Fibroblast of skin of scalp (primary cell): ENCODE measurements around the gene KLHL29.
A peak's percentile ranks its signal among the peaks of the same experiment; 100 is the strongest.

Source experiments
- DNase-seq: peaks from one replicate; pipeline ENCODE4 v3.0.0-alpha.2; 2013

Gene KLHL29

DNA sequence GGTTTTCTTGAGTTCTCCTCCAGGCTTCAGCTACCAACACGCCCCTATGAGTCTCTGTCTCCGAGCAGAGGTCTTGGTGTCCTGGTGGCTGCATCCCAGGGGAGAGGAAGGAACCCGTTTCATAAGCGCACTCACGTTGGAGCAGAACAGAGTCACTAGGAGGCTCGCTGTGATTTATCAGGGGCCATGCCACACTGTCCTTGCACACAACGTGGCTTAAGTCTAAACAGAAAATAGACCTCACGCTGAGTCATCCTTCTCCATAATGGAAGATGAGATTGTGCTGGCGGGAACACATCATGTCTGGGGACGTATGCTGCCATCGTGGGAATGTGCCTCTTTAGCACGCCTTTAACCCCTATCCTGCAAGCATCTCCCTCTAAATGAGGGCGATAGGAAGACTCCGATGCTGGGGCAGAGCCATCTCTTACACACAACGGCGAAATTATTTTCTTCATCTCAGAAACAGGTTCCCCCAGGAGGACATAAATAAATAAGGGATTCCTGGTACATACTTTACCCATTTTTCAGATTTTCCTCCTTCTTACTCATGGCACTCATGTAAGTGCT, 211.4 kb downstream of the KLHL29 start:
- peak; percentile 31 for DNase-seq

DNA sequence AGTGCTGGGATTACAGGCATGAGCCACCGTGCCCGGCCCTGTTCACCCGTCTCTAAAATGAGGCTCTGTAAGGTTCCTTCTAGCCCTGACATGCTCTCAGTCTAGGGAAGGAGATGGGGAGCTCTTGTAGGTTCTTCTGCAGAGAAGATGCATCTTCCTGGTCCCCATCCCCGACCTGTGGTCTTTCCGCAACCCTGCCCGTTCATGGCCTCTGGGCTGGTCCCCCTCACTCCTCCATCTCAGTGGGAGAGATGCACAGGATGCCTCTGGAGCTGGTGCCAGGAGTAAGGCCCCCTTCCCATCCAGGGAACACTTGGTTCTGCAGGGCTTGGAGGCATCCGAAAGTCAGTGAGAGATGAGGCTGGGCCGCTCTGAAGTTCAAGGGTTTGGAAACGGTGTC, 212.7 kb downstream of the KLHL29 start:
- no peak for DNase-seq

DNA sequence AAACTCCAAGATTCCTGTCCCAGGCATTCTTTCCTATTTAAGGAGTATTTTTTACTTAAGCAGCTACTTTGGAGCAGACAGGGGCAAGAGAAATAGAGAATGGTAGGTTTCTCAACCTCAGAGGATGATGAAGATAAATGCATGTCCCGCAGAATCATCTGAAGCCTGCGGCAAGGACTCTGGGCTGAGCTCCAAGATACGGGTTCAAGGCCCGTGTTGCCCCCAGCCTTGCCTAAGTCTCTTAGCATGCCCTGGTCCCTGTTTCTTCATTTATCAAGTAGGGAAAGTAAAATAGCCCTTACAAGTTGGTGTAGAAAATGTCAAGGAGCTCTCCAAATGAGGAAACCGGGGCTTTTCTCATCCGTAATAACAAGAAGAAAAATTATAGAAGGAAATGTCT, 214.0 kb downstream of the KLHL29 start:
- DNase-seq: no peak

DNA sequence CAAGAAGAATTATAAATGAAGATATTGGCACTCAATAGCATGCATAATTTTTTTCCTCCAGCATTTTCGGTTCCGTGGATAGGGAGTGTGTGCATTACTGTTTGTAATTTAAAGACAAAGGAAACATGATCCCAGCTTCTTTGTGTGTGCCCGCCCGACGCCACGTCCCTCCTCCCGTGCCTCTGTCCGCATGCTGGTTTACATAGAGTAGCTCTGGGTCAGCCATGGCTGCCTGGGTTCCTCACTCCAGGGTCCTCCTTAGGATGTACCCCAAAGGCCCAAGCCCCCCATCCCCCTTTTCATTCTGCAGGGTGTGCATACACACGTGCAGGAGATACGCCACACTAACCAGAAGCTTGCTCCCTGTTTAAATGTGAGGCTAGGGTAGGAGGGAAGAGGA, 214.7 kb downstream of the KLHL29 start:
- no peak for DNase-seq

DNA sequence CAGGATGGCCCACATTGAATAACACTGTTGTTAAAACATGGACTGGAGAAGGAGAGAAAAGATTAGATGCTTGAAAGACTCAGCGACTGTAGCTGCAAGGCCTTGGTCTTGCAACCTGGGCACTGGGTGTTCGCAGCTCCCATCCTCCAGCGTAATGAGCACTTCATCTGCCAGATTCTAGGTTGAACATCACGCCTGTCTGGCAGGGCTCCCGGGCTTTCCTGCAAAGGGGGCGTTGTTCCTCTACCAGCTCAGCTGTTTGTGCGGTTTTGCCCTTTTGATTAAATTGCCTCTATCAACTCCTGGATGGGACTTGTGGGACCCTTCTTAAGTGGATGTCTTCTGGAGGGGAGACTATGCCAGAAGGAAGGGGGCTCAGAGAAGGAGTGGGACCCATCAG, 215.4 kb downstream of the KLHL29 start:
- no peak for DNase-seq

DNA sequence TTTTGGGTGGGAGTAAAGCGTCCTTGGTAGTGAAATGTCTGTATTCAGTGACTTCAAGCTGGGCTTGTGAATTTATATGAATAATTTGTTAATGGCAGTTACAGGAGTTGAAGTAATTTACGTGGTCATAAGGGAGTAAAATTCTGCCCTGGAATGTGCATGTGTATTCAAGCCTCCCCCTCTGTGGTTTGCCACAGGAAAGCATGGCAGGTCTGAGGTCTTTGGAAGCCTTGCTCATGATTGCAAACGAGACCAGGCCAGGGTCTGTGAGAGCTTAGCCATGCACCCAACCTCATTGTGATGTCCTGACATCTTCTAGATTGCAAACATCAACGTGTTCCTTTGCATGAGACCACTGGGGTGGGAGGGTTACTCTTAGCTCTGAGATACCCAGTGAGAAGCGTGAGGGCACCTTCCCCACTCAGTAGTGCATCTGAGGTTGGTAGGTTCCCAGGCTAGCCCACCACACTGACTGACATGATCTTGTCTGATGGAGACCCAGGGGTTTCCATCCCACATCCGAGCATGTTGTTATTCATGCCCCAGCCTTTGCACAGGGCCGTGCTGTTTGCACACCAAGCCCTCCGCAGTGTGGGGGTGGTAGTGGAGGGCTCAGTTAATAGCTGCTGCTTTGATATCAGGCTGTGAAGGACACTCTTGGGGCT, 216.5 kb downstream of the KLHL29 start:
- peak; percentile 35 for DNase-seq

DNA sequence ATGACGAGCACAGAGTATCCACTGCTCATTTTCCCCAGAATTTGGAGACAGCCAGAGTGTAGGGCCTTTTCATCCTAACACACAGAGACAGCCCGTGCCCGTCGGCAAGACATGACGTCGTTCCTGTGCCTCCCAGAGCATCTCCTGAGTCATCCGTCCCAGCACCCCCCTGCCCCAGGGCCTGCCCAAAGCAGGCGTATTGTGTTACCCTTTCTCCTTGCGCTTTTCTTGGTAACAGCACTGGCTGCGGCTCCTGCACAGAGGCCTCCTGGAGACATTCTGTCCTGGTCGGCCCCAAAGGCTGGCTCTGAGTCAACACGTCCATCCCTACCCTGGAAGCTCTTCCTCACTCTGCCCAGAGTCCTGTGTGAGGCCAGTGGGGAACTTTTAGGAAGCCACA, 217.1 kb downstream of the KLHL29 start:
- peak; percentile 84 for DNase-seq

DNA sequence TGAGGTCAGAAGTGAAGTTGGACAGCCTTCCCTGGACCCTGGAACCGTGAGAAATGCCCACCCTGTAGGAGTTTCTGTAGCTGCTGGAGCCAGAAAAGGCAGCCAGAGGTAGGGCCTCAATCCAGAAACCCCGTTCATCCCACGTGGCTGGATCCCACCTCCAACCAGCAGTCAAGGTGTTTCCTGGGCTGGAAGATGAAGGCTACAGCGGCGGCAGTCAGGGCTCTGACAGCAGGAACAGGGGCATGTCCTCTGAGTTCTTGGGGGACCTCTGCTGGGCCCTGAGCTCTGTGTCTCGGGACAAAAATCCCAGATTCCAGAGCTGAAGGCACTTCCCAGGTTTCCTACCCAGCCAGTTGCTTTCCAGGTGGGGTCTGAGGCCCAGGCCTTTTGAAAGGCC, 218.2 kb downstream of the KLHL29 start:
- no peak for DNase-seq

DNA sequence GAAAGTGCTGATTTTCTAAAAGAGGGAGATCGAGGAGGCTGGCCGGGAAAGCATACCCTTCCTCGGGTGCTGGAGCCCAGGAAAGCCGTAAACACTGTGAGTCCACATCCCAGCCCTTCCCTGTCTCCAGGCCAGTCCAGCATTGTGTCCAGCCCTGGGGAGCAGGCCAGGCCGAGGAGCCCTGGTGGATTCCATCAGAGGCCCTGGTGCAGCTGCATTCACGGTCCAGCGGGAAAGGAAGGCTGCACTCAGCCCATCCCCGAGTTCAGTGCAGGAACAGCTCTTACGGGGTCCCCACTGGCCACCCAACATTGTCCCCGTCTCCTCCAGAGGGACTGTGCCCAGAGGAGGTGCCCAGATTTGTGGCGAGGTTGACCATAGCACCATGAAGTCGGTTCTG, 218.6 kb downstream of the KLHL29 start:
- no peak for DNase-seq

DNA sequence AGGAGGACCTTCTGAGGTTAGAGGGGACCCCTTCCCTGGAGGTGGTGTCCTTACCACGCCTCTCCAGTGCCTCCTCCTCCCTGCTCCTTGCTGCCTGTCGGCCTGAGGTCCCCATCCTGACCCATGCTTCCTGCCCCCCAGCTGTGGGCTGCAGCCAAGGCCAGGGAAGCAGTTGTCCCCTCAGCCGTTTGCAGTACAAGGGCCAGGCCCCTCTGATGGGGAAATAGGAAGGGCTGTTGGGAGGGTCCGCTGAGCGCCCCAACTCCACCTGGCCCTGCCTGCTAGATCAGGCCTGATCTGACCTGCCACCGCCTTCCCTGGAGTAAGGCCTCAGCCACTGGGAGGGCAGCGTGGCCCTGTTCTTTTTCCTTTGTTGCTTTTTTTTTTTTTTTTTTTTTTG, 219.8 kb downstream of the KLHL29 start:
- DNase-seq: no peak

DNA sequence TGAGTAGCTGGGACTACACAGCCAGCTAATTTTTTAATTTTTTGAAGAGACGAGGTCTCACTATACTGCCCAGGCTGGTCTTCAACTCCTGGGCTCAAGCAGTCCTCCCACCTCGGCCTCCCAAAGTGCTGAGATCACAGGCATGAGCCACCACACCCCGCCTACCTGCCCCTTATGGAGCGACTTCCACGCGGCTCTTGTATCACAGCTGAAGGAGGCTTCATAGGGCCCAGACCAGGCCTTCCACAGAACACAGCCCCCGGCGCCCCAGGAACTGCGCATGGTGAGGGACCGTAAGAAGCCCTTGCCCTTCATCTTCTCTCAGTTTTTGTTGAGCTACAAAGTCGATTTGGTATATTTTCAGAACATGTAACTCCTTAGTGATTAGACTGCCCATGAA, 220.3 kb downstream of the KLHL29 start:
- DNase-seq: no peak

DNA sequence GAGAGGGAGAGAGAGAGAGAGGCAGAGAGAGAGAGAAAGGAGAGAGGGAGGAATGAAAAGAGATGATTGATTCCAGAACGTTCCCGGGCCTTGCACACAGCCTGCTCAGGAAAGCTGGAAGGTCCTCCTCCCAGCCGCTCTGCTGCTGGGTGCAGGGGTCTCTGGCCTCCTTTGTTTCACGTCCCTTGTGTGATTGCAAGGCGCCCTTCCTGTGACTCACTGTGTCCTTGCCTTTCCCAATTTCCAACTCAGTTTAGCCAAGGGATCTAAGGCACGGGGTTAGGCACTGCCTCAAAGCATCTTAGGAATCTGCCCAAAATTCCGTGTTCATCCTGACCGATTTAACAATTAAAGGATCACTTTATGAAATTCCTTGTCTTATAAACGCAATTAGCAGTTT, 221.2 kb downstream of the KLHL29 start:
- no peak for DNase-seq

DNA sequence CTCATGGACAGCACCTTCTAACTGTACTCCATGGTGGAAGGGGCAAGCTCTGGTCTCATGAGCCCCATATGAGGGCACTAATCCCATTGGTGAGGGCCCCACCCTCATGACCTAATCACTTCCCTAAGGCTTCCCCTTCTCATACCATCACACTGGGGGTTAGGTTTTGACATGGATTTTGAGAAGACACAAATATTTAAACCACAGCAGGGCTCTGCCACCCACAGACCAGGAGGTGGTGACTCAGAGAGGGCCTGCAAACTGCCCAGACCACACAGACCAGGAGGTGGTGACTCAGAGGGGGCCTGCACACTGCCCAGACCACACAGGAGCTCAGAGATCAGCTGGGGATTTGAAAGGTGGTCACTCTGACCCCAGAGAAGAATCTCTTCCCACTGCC, 222.0 kb downstream of the KLHL29 start:
- DNase-seq: peak; percentile 80

DNA sequence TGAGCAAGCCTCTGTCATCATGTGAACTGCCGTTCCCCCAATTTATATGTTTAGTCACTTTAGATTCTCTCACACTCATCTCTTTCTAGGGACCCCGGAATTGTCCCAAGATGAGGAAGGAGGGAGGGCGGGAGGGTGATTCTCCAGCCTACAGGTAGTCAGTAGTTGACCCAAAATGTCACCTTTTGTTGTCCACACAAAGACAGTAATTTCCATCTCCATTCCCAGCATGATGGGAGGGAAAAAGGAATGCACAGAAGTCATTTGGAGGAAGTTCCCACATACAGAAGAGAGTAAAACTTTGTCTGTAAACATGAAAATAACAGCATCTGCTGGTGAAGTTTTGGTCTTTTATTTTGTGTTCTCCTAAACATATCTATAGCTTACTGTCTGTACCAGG, 222.9 kb downstream of the KLHL29 start:
- DNase-seq: no peak

DNA sequence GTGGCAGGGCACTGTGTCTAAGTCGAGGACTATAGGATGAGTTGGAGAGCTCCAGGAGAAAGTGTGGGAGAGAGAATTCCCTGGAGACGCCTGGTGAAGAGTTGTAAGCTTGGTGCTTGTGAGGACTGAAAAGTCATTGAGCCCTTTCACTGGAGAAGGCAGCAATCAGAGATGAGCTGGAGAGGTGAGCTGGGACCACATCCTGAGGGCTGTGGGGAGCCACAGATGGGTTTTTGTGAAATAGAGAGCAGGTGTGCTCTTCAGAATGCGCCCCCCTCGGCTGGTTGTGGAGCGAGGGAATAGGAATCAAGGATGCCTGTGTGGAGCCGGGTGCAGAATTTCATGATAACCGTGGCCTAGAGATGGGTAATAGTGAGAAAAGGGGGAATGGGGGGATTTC, 224.3 kb downstream of the KLHL29 start:
- DNase-seq: no peak

DNA sequence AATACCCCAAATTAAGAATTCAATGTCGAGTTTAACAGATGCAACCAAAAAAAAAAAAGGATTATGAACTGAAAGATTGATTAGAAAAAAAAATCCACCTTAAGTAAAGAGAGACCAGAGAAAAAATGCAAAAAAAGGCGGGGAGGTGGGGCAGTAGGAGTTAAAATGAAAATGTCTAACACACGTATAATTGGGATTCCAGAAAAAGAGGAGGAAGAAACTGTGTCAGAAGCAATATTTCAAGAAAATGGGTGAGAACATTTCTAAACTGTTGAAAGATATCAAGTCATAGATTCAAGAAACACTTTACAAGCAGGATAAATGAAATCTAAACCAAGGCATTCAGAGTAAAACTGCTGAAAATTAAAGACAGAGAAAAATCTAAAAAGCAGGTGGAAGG, 226.9 kb downstream of the KLHL29 start:
- DNase-seq: no peak

DNA sequence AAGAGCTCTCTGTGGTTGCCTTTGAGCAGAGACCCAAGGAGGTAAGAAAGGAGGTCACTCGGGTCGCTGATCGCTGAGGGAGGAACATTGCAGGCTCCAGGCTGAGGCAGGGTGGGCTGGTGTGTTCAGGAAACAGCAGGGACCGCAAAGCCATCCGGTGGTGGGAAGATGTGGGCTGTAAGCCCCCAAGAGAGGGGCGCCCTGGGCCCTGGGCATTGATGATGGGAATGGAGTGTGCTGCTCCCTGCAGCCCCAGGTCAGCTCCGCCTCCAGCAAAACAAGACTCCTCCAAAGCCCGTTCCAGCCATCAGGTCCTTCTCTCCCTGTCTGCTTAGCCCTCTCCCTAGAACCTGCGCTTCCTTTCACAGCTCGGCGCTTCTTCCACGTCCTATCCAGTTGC, 229.7 kb downstream of the KLHL29 start:
- DNase-seq: no peak

DNA sequence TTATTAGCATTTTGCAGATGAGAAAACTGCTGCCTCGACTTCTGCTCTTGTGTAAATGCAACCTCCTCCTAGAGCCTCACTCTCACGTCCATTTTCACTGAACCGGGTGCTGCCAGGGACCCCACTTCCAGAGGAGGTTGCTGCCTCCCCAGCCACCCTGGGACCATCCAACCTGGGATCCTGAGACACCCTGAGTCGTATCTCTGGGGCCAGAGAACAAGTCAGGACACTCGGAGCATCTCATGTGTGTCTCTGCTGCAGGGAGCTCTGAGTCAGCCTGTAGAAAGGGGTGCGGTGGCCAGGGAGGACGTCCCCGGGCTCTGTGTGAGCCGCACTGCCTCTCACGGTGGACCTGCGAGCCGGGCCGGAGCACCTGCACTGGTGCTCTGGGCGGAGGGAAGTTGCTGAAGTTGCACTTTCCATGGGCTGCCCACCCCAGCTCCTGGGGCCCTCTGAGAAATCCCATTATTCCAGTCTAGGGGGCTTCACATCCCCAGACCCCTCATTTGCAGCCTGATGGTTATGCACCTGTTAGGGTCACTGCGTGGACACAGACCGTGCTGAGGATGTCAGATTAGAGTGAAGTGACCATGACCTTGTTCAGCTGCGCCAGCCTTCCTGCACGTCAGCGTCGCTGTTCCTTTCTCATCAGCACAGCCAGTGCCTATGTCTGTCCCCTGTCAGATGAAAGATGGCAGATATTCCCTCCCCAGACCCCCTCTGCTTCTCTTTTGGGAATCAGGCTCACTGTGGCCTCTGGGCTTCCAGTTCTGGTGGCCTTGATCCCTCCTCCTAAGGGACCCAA, 230.4 kb downstream of the KLHL29 start:
- no peak for DNase-seq

DNA sequence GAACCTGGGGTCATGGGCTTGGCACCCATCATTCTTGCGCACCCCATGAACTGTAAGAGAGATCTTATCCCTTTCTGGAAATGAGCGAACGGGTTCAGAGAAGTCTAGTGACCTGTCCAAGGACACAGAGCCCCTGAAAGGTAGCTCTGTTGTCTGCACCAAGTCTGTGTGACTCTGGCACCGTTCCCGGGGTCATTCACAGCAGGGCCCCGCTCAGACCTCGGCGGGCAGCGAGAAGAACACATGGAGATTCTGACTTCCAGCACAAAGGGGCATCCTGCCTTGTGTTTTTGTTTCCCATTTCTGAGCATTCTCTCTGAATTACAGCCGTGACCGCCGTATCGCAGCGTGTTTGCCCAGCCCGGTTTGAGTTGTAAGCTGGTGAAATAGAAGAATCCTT, 231.7 kb downstream of the KLHL29 start:
- DNase-seq: no peak

DNA sequence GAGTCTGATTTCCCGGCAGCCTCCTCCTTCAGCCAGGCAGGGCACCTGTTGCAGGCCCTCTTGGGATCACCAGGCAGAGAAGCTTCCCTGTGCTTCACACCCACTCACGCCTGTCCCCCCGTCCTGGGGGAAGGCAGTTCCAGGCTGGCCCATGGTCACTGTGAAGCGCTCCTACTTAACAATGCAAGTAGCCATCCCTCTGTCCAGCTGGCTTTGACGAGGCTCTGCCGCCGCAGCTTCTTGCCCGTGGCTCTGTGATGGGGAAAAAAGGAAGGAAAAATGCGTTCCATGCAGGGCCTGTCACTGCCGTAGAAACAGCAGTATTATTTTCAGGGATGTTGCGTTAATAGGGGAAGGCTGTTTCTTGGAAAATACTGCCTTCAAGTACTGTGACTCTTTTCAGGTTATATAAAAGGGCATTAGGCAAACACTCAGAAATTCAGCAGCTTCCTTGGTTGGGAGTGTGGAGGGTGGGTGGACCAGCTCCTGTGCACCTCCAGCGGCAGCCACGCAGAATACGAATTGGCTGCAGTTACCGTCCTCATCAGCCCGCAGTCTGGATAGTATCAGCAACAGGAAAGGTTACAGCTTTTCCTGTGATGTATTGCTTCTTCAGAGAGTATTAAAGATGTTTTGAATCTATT, 232.3 kb downstream of the KLHL29 start:
- DNase-seq: peak; percentile 68

DNA sequence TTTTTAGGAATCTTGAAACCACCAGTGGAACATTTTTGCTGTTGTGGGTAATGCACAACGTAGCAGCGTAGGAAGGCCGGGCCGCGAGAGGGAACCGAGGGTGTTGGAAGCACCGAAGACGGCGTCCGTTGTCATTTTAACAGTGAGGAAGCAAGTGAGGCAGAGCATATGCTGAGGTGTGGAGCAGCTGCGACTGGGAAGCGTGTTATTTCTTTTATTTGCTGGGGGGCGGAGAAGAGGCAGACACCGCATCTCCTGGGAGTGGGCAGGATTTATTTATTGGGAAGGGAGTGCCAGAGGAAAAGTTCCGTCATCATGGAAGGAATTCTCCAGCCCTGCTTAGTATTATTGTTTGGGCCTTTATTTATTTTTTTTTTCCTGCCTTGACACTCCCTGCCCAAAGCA, 232.8 kb downstream of the KLHL29 start:
- peak; percentile 36 for DNase-seq

DNA sequence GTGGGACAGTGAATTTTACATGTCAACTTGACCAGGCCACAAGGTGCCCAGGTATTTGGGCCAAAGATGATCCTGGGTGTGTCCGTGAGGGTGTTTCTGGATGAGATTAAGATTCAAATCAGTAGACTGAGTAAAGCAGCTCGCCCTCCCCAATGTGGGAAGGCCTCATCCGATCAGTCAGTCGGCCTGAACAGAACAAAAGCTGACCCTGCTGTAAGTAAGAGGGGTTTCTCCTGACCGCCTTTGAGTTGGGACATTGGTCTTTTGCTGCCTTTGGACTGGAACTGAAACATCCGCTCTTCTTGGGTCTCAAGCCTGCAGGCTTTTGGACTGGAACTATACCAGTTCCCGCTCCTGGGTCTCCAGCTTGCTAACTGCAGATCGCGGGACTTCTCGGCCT, 233.3 kb downstream of the KLHL29 start:
- no peak for DNase-seq

DNA sequence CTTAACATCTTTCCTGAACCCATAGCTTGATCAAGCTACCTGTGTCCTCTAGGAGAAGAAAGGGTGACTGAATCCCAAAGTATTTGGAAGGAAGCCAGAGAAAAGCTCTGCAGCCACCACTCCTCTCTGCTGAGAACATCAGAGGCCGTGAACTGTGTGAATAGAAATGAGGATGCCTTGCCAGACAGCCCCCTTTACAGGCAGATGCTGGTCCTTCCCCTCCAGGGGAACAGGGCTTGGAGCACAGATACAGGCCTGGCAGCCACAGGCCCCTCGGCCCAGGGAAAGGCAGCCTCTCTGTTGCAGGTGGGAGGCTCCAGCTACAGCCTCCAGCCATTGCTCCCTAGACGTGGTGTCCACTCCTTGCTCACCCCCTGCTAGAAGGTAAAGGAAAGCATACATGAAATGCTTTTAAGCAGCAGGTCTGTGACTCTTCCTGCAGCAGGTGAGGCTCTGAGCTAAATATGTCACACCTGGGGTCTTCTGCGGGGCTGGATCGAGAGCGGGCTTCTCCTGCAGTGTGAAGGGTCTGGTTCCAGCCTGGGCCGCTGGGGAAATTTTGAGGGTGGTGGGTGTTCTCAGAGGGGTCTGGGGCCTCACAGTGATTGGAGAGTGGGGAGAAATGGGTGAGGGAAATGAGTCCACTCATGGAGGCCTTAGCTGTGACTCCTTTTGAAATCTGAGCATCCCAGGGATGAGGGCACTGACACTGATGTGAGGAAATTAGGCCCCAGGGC, 234.0 kb downstream of the KLHL29 start:
- DNase-seq: peak; percentile 25
